T-helper 2 cell (primary cell): ENCODE results near the gene AKAP9.
"Not testable (repeated sequence)": the region's sequence is repeated elsewhere in the genome, so short reads cannot be mapped to it uniquely, and the experiment has no call there.

ENCODE experiments used
- DNase-seq, 5 experiments: peaks; one replicate each; pipeline versions ENCODE4 v3.0.0 to v3.0.0-alpha.2; 2012 to 2022

The AKAP9 gene

GRCh38 chr7:92013611-92014010 is 72.9 kb downstream of the AKAP9 start:
- no peak for DNase-seq

- DNase-seq: no peak
Observed at GRCh38 chr7:92020636-92021035, 80.0 kb downstream of the AKAP9 start.

GRCh38 chr7:92025260-92025659 is 84.6 kb downstream of the AKAP9 start:
- no peak for DNase-seq

GRCh38 chr7:92026635-92027034 is 86.0 kb downstream of the AKAP9 start:
- DNase-seq: not testable (repeated sequence)

- not testable (repeated sequence) for DNase-seq
Observed at GRCh38 chr7:92027128-92027527, 86.5 kb downstream of the AKAP9 start.

GRCh38 chr7:92028226-92028625 is 87.6 kb downstream of the AKAP9 start:
- no peak for DNase-seq

GRCh38 chr7:92028686-92029085 is 88.0 kb downstream of the AKAP9 start:
- no peak for DNase-seq

- no peak for DNase-seq
Observed at GRCh38 chr7:92034116-92034515, 93.5 kb downstream of the AKAP9 start.

- DNase-seq: no peak
Observed at GRCh38 chr7:92035576-92035975, 94.9 kb downstream of the AKAP9 start.

- no peak for DNase-seq
Observed at GRCh38 chr7:92039900-92040299, 99.2 kb downstream of the AKAP9 start.

- DNase-seq: no peak
Observed at GRCh38 chr7:92042056-92042737, 101.5 kb downstream of the AKAP9 start.

- no peak for DNase-seq
Observed at GRCh38 chr7:92043098-92043497, 102.4 kb downstream of the AKAP9 start.

- no peak for DNase-seq
Observed at GRCh38 chr7:92043637-92044036, 103.0 kb downstream of the AKAP9 start.

- DNase-seq: no peak
Observed at GRCh38 chr7:92044148-92044547, 103.5 kb downstream of the AKAP9 start.

- DNase-seq: no peak
Observed at GRCh38 chr7:92044940-92045339, 104.3 kb downstream of the AKAP9 start.

- no peak for DNase-seq
Observed at GRCh38 chr7:92051655-92052054, 111.0 kb downstream of the AKAP9 start.

- DNase-seq: no peak
Observed at GRCh38 chr7:92052159-92052558, 111.5 kb downstream of the AKAP9 start.

- DNase-seq: no peak
Observed at GRCh38 chr7:92052684-92053083, 112.0 kb downstream of the AKAP9 start.

- DNase-seq: no peak
Observed at GRCh38 chr7:92053312-92053711, 112.7 kb downstream of the AKAP9 start.

- no peak for DNase-seq
Observed at GRCh38 chr7:92056286-92056685, 115.6 kb downstream of the AKAP9 start.

GRCh38 chr7:92057375-92057774 is 116.7 kb downstream of the AKAP9 start:
- DNase-seq: no peak

GRCh38 chr7:92058040-92058439 is 117.4 kb downstream of the AKAP9 start:
- peak in 1 of 5 experiments; percentile 73 for DNase-seq

GRCh38 chr7:92058899-92059298 is 118.2 kb downstream of the AKAP9 start:
- no peak for DNase-seq

GRCh38 chr7:92061154-92061553 is 120.5 kb downstream of the AKAP9 start:
- no peak for DNase-seq

- no peak for DNase-seq
Observed at GRCh38 chr7:92064438-92065029, 123.9 kb downstream of the AKAP9 start.
